ENCODE measurements around the gene HTR3C. TPM values are rescaled to one million over a fixed set of nuclear protein-coding genes. Genes with fewer than 3 reads are reported as not detected.

HTR3C gene
- total and polyA plus RNA-seq, 7 experiments from 2014 or later, result not detected

- Histone ChIP-seq H3K36me3 (ENCODE audit: control insufficient read depth in 2 of 3, insufficient read depth in 3 of 3, low read length in 3 of 3) (no peaks in the 10 kb centered on the region), H3K4me3 (ENCODE audit: low read length) (no peak overlapping the region), H3K4me1 (ENCODE audit: control insufficient read depth in 2 of 2, insufficient read depth in 2 of 2, low read length in 2 of 2) (no peaks in the 10 kb centered on the region), H3K9me3 (ENCODE audit: control insufficient read depth in 2 of 3, low read length in 3 of 3) (no peaks in the 10 kb centered on the region), H3K27me3 (ENCODE audit: control insufficient read depth in 2 of 2, insufficient read depth in 2 of 2, low read length in 2 of 2) (no peaks in the 10 kb centered on the region), H3K27ac (ENCODE audit: low read depth, low read length) (no peak overlapping the region)
- H3K4me3 Mint-ChIP-seq, result no peak overlapping the region
- CTCF ChIA-PET, result no interaction called here
- no peaks in the 10 kb centered on the region for H3K36me3 Mint-ChIP-seq
- peaks cover 0 to 13% (median 8%) of the 10 kb centered on the region in 5 donors for H3K27me3 Mint-ChIP-seq
- ATAC-seq (no peak), DNase-seq (no peak)
- peaks cover 0 to 3% (median 0%) of the 10 kb centered on the region in 7 donors for H3K4me1 Mint-ChIP-seq
- POLR2A ChIA-PET, result no interaction called here
- intact Hi-C loops (cut with micrococcal nuclease), result no loop called here
- H3K9me3 Mint-ChIP-seq, result no peaks in the 10 kb centered on the region
- no peak overlapping the region for H3K27ac Mint-ChIP-seq
Observed at GRCh38 chr3:184045995-184046394, 6.9 kb upstream of the HTR3C start.

- H3K36me3 Mint-ChIP-seq, result no peaks in the 10 kb centered on the region
- no peaks in the 10 kb centered on the region for H3K4me1 ChIP-seq (ENCODE audit: control insufficient read depth in 2 of 2, insufficient read depth in 2 of 2, low read length in 2 of 2)
- DNase-seq (no peak), ATAC-seq (no peak)
- ChIA-PET CTCF (interaction anchor here (0.6 kb wide), 1 partner anchor 39 kb away, joined by 4 read pairs; no protein-coding TSS in a partner anchor), POLR2A (no interaction called here)
- H3K36me3 ChIP-seq (ENCODE audit: control insufficient read depth in 2 of 3, insufficient read depth in 3 of 3, low read length in 3 of 3), result no peaks in the 10 kb centered on the region
- peaks cover 0 to 5% (median 0%) of the 10 kb centered on the region in 7 donors for H3K4me1 Mint-ChIP-seq
- H3K27ac ChIP-seq (ENCODE audit: low read depth, low read length), result no peak overlapping the region
- H3K27me3 ChIP-seq (ENCODE audit: control insufficient read depth in 2 of 2, insufficient read depth in 2 of 2, low read length in 2 of 2), result no peaks in the 10 kb centered on the region
- H3K27me3 Mint-ChIP-seq, result peaks cover 0 to 18% (median 12%) of the 10 kb centered on the region in 5 donors
- H3K9me3 Mint-ChIP-seq, result no peaks in the 10 kb centered on the region
- no peak overlapping the region for H3K4me3 Mint-ChIP-seq
- no peak overlapping the region for H3K27ac Mint-ChIP-seq
- H3K9me3 ChIP-seq (ENCODE audit: control insufficient read depth in 2 of 3, low read length in 3 of 3), result no peaks in the 10 kb centered on the region
- no peak overlapping the region for H3K4me3 ChIP-seq (ENCODE audit: low read length)
- intact Hi-C loops (cut with micrococcal nuclease), result no loop called here
Observed at GRCh38 chr3:184050217-184050847, 2.5 kb upstream of the HTR3C start.

- Histone ChIP-seq H3K36me3 (ENCODE audit: control insufficient read depth in 2 of 3, insufficient read depth in 3 of 3, low read length in 3 of 3) (no peaks in the 10 kb centered on the region), H3K4me3 (ENCODE audit: low read length) (no peak overlapping the region), H3K27me3 (ENCODE audit: control insufficient read depth in 2 of 2, insufficient read depth in 2 of 2, low read length in 2 of 2) (no peaks in the 10 kb centered on the region), H3K9me3 (ENCODE audit: control insufficient read depth in 2 of 3, low read length in 3 of 3) (no peaks in the 10 kb centered on the region), H3K4me1 (ENCODE audit: control insufficient read depth in 2 of 2, insufficient read depth in 2 of 2, low read length in 2 of 2) (no peaks in the 10 kb centered on the region), H3K27ac (ENCODE audit: low read depth, low read length) (no peak overlapping the region)
- intact Hi-C loops (cut with micrococcal nuclease), result no loop called here
- DNase-seq (no peak), ATAC-seq (no peak)
- Mint-ChIP-seq H3K36me3 (no peaks in the 10 kb centered on the region), H3K4me3 (no peak overlapping the region), H3K27me3 (peaks cover 0 to 13% (median 0%) of the 10 kb centered on the region in 5 donors), H3K9me3 (no peaks in the 10 kb centered on the region), H3K27ac (no peak overlapping the region), H3K4me1 (peaks cover 0 to 2% (median 0%) of the 10 kb centered on the region in 7 donors)
- CTCF ChIA-PET, result interaction anchor here (0.9 kb wide), 1 partner anchor 10 kb away, joined by 4 read pairs; no protein-coding TSS in a partner anchor
- POLR2A ChIA-PET, result no interaction called here
Observed at GRCh38 chr3:184058029-184058428, 5.2 kb downstream of the HTR3C start.

GRCh38 chr3:184059424-184059823 is 6.6 kb downstream of the HTR3C start:
- Histone ChIP-seq H3K9me3 (ENCODE audit: control insufficient read depth in 2 of 3, low read length in 3 of 3) (no peaks in the 10 kb centered on the region), H3K36me3 (ENCODE audit: control insufficient read depth in 2 of 3, insufficient read depth in 3 of 3, low read length in 3 of 3) (no peaks in the 10 kb centered on the region), H3K4me3 (ENCODE audit: low read length) (no peak overlapping the region), H3K27me3 (ENCODE audit: control insufficient read depth in 2 of 2, insufficient read depth in 2 of 2, low read length in 2 of 2) (no peaks in the 10 kb centered on the region), H3K4me1 (ENCODE audit: control insufficient read depth in 2 of 2, insufficient read depth in 2 of 2, low read length in 2 of 2) (no peaks in the 10 kb centered on the region), H3K27ac (ENCODE audit: low read depth, low read length) (no peak overlapping the region)
- H3K4me3 Mint-ChIP-seq, result no peak overlapping the region
- H3K36me3 Mint-ChIP-seq, result no peaks in the 10 kb centered on the region
- no peaks in the 10 kb centered on the region for H3K9me3 Mint-ChIP-seq
- H3K27ac Mint-ChIP-seq, result no peak overlapping the region
- intact Hi-C loops (cut with micrococcal nuclease), result no loop called here
- no peak for DNase-seq
- H3K27me3 Mint-ChIP-seq, result peaks cover 0 to 13% (median 3%) of the 10 kb centered on the region in 5 donors
- ATAC-seq, result no peak
- H3K4me1 Mint-ChIP-seq, result no peaks in the 10 kb centered on the region
- ChIA-PET CTCF (no interaction called here), POLR2A (no interaction called here)

- no peaks in the 10 kb centered on the region for H3K36me3 Mint-ChIP-seq
- H3K4me1 Mint-ChIP-seq, result peaks cover 0 to 2% (median 0%) of the 10 kb centered on the region in 7 donors
- peaks cover 0 to 9% (median 0%) of the 10 kb centered on the region in 5 donors for H3K27me3 Mint-ChIP-seq
- Histone ChIP-seq H3K27me3 (ENCODE audit: control insufficient read depth in 2 of 2, insufficient read depth in 2 of 2, low read length in 2 of 2) (no peaks in the 10 kb centered on the region), H3K4me1 (ENCODE audit: control insufficient read depth in 2 of 2, insufficient read depth in 2 of 2, low read length in 2 of 2) (no peaks in the 10 kb centered on the region), H3K4me3 (ENCODE audit: low read length) (no peak overlapping the region), H3K27ac (ENCODE audit: low read depth, low read length) (no peak overlapping the region), H3K36me3 (ENCODE audit: control insufficient read depth in 2 of 3, insufficient read depth in 3 of 3, low read length in 3 of 3) (no peaks in the 10 kb centered on the region), H3K9me3 (ENCODE audit: control insufficient read depth in 2 of 3, low read length in 3 of 3) (no peaks in the 10 kb centered on the region)
- no peaks in the 10 kb centered on the region for H3K9me3 Mint-ChIP-seq
- ATAC-seq (no peak), DNase-seq (no peak)
- CTCF ChIA-PET, result no interaction called here
- intact Hi-C loops (cut with micrococcal nuclease), result no loop called here
- POLR2A ChIA-PET, result no interaction called here
- H3K4me3 Mint-ChIP-seq, result no peak overlapping the region
- no peak overlapping the region for H3K27ac Mint-ChIP-seq
Observed at GRCh38 chr3:184062637-184063036, 9.8 kb downstream of the HTR3C start.

GRCh38 chr3:184066211-184066610 is 13.4 kb downstream of the HTR3C start:
- Mint-ChIP-seq H3K27ac (no peak overlapping the region), H3K27me3 (peaks cover 0 to 15% (median 7%) of the 10 kb centered on the region in 5 donors), H3K4me3 (no peak overlapping the region), H3K36me3 (peaks cover 0 to 8% (median 4%) of the 10 kb centered on the region in 5 donors), H3K4me1 (peaks cover 0 to 2% (median 0%) of the 10 kb centered on the region in 7 donors), H3K9me3 (peaks cover 2 to 10% (median 7%) of the 10 kb centered on the region in 11 donors)
- ATAC-seq (no peak), DNase-seq (no peak)
- intact Hi-C loops (cut with micrococcal nuclease), result no loop called here
- H3K9me3 ChIP-seq (ENCODE audit: control insufficient read depth in 2 of 3, low read length in 3 of 3), result no peaks in the 10 kb centered on the region
- no peaks in the 10 kb centered on the region for H3K27me3 ChIP-seq (ENCODE audit: control insufficient read depth in 2 of 2, insufficient read depth in 2 of 2, low read length in 2 of 2)
- POLR2A ChIA-PET, result no interaction called here
- H3K27ac ChIP-seq (ENCODE audit: low read depth, low read length), result no peak overlapping the region
- no peaks in the 10 kb centered on the region for H3K4me1 ChIP-seq (ENCODE audit: control insufficient read depth in 2 of 2, insufficient read depth in 2 of 2, low read length in 2 of 2)
- CTCF ChIA-PET, result no interaction called here
- no peak overlapping the region for H3K4me3 ChIP-seq (ENCODE audit: low read length)
- H3K36me3 ChIP-seq (ENCODE audit: control insufficient read depth in 2 of 3, insufficient read depth in 3 of 3, low read length in 3 of 3), result no peaks in the 10 kb centered on the region

- POLR2A ChIA-PET, result interaction anchor here (0.6 kb wide), 1 partner anchor 84 kb away, joined by 3 read pairs; no protein-coding TSS in a partner anchor
- no peaks in the 10 kb centered on the region for H3K27me3 ChIP-seq (ENCODE audit: control insufficient read depth in 2 of 2, insufficient read depth in 2 of 2, low read length in 2 of 2)
Observed at GRCh38 chr3:184067573-184068055, 14.8 kb downstream of the HTR3C start.

More at GRCh38 chr3:184067573-184068055, 14.8 kb downstream of the HTR3C start:
- Mint-ChIP-seq H3K9me3 (peaks cover 2 to 10% (median 7%) of the 10 kb centered on the region in 11 donors), H3K4me1 (peaks cover 0 to 2% (median 0%) of the 10 kb centered on the region in 7 donors), H3K27ac (no peak overlapping the region), H3K27me3 (peaks cover 0 to 15% (median 9%) of the 10 kb centered on the region in 5 donors), H3K4me3 (no peak overlapping the region), H3K36me3 (peaks cover 0 to 8% (median 5%) of the 10 kb centered on the region in 5 donors)
- CTCF ChIA-PET, result no interaction called here
- DNase-seq (no peak), ATAC-seq (no peak)
- H3K4me3 ChIP-seq (ENCODE audit: low read length), result no peak overlapping the region
- no peaks in the 10 kb centered on the region for H3K4me1 ChIP-seq (ENCODE audit: control insufficient read depth in 2 of 2, insufficient read depth in 2 of 2, low read length in 2 of 2)
- H3K36me3 ChIP-seq (ENCODE audit: control insufficient read depth in 2 of 3, insufficient read depth in 3 of 3, low read length in 3 of 3), result no peaks in the 10 kb centered on the region
- H3K27ac ChIP-seq (ENCODE audit: low read depth, low read length), result no peak overlapping the region
- H3K9me3 ChIP-seq (ENCODE audit: control insufficient read depth in 2 of 3, low read length in 3 of 3), result no peaks in the 10 kb centered on the region
- intact Hi-C loops (cut with micrococcal nuclease), result no loop called here
